Activated CD8-positive, alpha-beta memory T cell treated with anti-CD3 and anti-CD28 coated beads, Interleukin-2, amount 50 U/mL, for 1 hour (primary cell): ENCODE data around the gene RAPGEF2.
"Not testable (repeated sequence)": the region's sequence is repeated elsewhere in the genome, so short reads cannot be mapped to it uniquely, and the experiment has no call there.

Experiments
- DNase-seq: peaks from one replicate; pipeline ENCODE4 v3.0.0-alpha.2; 2020; ENCODE audit errors: extremely low read depth

The RAPGEF2 gene

DNA sequence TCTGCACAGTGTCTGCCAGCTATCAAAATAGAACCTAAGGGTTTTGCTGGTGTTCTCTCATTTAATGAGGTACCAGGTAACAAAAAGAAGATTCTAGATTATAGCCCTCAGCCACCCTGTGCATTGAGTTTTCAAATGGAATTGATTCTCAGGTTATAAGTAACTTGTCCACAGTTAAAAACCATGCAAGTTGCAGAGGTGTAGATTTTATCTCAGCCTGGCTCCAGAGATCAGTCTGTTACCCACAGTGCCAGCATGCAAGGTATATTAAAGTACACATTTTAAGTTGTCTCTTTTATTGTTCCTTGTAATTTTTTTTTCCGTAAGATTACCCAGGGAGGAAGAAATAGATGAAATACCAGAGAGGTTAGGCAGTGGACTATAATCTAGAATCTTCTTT, 59.7 kb downstream of the RAPGEF2 start:
- no peak for DNase-seq

GRCh38 chr4:159163521-159163920, 60.6 kb downstream of the RAPGEF2 start:
- no peak for DNase-seq

GRCh38 chr4:159169404-159170302, 66.8 kb downstream of the RAPGEF2 start:
- DNase-seq: no peak

GRCh38 chr4:159171287-159171686, 68.4 kb downstream of the RAPGEF2 start:
- DNase-seq: no peak

DNA sequence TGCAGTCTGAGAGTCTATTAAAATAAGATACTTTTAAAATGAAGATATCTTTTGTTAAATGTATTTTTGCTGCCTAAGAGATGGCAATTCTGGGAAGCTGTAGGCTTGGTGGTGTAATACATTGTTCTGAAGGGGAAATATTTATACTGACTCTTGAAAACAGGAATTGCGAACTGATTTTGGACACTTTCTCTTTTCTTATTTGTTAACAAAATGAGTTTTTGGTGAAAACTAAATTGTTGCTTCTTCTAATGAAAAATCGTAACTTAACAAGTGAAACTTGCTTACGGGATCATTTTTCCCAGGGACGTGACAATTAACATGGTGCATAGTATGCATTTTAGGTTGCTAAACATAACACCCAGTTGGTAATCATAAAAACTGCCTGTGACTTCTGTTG, 71.0 kb downstream of the RAPGEF2 start:
- DNase-seq: no peak

GRCh38 chr4:159174645-159175084, 71.8 kb downstream of the RAPGEF2 start:
- no peak for DNase-seq

DNA sequence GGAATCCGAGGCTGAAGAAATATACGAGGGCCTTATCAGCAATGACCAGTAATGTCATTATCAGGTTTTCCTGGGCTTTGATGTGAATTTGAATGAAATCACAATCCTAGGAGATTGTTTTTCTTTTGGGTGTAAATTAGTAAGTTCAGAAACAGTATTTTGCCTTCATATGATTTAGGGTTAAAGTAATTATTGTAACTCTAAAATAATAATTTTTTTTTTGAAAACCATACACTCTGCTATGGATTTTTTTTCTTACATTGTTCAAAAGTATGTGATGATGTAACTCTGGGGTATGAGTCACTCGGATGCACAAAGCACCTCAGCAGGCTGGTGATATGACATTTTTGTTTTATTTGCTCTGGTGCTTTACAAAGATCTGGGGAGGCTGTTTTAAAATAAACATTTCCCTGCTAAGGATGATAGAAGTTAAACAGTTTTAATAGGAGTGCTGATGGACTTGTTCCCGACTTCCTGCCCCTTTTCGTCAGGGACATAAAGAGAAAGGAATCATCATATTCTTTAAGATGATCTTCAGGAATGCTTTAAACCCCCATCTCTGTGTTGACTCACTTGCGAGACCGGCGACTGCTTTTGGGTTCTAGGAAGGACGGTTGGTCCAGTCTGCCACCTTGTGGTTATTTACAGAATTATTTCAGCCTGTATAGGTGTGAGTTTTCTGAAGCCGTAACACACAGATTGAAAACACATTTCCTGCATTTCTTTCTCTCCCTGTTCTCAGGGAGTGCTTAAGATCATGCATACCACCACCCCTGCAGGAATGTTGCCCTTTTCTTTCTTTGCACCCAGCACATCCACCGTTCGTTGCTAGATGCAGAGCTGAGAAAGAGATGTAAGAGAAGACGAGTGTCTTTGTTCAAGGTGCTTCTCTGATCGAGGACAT, 72.5 kb downstream of the RAPGEF2 start:
- peak; percentile 25 for DNase-seq

- DNase-seq: no peak
Measured at GRCh38 chr4:159175989-159176375, 73.1 kb downstream of the RAPGEF2 start.

DNA sequence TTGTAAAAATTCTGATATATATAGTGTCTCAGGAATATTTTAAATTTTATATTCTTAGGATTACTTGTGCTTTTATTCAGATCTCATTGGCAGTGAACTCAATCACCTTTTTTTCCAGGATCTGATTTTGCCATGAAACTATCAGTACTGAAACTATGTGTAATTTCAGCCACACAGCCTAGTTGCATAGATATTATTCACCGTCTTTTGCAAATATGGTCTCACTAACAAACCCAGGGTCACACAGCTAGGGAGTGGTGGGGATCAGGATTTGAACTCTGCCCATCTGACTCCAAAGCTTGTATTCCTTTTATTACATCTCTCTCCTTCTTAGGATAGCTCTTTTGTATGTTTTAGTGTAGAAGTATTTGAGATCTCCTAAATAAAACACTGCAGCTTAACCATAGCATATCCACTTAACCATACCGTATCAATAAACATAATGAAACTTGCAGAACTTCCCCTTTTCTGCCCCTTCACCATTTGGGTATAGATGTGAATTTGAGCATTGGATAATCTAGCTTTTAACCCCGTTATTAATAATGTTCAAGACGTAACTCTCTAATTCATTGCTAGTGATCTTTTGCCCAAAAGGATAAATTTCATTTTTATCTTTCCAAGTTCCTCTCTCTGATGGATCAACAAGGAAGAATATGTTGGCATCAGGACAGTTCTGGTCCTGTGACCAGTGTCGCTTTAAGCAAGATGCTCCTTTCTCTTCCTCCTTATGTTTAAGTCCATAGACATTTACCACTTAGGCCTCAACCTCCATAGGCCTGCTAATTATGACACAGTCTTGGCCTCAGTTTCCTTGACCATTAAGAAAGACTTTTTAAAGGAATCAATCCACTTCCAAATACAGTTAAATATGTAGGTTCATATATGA, 74.6 kb downstream of the RAPGEF2 start:
- DNase-seq: no peak

DNA sequence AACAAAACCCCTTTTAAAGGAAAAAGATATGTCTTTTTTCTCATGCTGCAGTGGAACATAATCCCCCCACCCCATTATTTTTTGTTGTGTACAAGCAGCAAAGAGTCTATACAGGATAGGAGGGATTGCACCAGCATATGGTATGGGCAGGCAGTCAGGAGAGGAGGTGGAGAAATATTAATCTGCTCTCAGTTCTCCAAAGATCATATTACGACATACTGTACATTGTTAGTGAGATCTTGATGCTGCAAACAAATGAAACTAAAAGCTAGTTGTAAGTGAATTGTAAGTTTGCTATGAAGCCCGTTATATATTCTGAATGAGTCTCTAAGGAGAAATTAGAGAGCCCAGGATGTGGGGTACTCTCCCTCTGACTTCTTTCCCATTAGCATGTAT, 75.3 kb downstream of the RAPGEF2 start:
- DNase-seq: no peak

GRCh38 chr4:159178979-159179969, 76.4 kb downstream of the RAPGEF2 start:
- no peak for DNase-seq

DNA sequence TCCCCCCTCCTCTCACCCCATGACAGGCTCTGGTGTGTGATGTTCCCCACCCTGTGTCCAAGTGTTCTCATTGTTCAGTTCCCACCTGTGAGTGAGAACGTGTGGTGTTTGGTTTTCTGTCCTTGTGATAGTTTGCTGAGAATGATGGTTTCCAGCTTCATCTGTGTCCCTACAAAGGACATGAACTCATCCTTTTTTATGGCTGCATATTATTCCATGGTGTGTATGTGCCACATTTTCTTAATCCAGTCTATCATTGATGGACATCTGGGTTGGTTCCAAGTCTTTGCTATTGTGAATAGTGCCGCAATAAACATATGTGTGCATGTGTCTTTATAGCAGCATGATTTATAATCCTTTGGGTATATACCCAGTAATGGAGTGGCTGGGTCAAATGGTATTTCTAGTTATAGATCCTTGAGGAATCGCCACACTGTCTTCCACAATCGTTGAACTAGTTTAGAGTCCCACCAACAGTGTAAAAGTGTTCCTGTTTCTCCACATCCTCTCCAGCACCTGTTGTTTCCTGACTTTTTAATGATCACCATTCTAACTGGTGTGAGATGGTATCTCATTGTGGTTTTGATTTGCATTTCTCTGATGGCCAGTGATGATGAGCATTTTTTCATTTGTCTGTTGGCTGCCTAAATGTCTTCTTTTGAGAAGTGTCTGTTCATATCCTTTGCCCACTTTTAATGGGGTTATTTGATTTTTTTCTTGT, 81.2 kb downstream of the RAPGEF2 start:
- DNase-seq: not testable (repeated sequence)

DNA sequence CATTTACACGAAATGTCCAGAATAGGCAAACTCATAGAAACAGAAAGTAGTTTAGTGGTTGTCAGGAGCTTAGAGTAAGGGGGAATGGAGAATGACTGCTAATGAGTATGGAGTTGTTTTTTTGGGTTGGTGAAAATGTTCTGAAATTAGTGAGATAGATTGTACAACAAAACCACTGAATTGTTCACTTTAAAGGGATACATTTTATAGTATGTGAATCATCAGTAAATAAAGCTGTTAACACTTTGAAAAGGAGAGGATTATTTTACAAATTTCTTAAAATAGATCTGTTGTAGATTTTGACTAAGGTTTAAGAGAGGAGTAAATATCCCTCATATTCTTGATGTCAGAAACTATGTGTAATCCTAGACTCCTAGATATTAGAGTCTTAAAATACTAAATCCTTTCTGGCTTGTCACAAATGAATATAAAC, 82.7 kb downstream of the RAPGEF2 start:
- DNase-seq: no peak

- DNase-seq: no peak
Measured at GRCh38 chr4:159188646-159189045, 85.8 kb downstream of the RAPGEF2 start.

- no peak for DNase-seq
Measured at GRCh38 chr4:159190651-159191050, 87.8 kb downstream of the RAPGEF2 start.

DNA sequence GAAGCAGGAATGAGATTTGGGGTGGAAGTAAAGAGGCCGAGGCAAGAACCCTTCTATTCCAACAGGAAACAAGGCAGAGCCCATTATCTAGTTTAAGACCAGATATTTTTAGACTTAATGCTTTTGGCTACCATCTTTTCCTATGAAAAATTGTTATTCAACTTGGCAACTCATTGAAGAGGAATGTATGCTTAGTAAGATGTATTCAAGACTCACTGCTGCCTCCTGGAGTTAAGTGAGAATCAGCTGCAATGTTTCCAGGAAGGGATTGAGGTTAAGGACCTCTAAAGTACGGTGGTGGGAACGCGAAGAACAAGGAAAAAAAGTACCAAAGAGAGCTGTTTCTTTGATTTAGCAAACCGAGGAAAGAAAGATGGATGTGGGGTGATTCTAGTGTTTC, 89.1 kb downstream of the RAPGEF2 start:
- no peak for DNase-seq

GRCh38 chr4:159193046-159193620, 90.3 kb downstream of the RAPGEF2 start:
- DNase-seq: no peak

- no peak for DNase-seq
Measured at GRCh38 chr4:159195361-159195769, 92.5 kb downstream of the RAPGEF2 start.

GRCh38 chr4:159197260-159197884, 94.5 kb downstream of the RAPGEF2 start:
- no peak for DNase-seq
